DOHH2 (cell line): ENCODE results near the gene PRPSAP1.

Experiments used
- CTCF ChIP-seq: fragments of 200-600 bp; sonication (generic); IDR thresholded peaks from one replicate; pipeline ENCODE4 v1.5.1; 2014; ENCODE audit warnings: antibody characterized with exemption, mild to moderate bottlenecking, low read depth, low read length; ENCODE audit not compliant: poor library complexity, severe bottlenecking
- EZH2phosphoT487 ChIP-seq: fragments of 200-600 bp; sonication (generic); IDR thresholded peaks from 2 replicates; pipeline ENCODE4 v1.6.1; 2017; ENCODE audit warnings: borderline replicate concordance, mild to moderate bottlenecking, antibody characterized with exemption, low read length, moderate library complexity, mixed read lengths

GRCh38 chr17:76317535-76317934 is 36.2 kb downstream of the PRPSAP1 start:
- TF ChIP-seq CTCF (no peak), EZH2phosphoT487 (no peak)
